Measurements from ENCODE around the gene MANEAL.

The MANEAL gene

DNA sequence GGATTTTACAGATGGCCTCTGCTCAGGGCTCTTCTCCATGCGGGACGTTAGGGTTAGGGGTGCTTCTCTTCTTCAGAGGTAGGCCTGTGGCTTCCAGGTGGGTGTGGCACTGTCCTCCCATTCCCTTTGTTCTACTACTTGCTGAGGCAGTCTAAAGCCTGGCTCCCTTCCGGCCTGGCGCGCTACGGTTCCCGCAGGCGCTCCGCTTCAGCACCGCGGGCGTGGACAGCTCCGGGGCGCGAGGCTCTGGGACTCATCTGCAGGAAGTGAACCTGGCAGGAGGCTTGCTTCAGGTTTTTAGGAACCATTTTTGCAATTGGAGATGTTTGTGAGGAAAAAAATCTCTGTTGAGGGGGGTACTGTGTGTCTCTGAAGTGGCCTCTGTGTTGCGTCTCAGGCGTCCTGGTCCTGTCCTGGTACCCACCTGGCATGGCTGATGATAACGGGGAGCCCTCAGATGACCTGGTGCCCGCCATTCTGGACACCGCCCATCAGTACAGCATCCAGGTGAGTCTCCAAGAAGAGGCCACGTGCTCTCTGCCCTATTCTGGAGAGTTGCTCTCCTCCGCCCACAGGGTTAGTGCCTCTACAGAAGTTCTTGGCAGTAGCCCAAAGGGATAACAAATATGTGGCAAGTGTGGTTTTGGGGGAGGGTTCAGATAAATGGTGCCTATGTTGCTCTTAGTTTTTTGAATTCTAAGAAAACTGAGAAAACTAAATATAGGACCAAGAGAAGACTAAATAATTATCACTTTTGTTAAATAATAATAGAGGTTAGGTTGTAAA is 1.9 kb downstream of the MANEAL start:
- TF ChIP-seq, protein P1, sequence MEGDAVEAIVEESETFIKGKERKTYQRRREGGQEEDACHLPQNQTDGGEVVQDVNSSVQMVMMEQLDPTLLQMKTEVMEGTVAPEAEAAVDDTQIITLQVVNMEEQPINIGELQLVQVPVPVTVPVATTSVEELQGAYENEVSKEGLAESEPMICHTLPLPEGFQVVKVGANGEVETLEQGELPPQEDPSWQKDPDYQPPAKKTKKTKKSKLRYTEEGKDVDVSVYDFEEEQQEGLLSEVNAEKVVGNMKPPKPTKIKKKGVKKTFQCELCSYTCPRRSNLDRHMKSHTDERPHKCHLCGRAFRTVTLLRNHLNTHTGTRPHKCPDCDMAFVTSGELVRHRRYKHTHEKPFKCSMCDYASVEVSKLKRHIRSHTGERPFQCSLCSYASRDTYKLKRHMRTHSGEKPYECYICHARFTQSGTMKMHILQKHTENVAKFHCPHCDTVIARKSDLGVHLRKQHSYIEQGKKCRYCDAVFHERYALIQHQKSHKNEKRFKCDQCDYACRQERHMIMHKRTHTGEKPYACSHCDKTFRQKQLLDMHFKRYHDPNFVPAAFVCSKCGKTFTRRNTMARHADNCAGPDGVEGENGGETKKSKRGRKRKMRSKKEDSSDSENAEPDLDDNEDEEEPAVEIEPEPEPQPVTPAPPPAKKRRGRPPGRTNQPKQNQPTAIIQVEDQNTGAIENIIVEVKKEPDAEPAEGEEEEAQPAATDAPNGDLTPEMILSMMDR (IDR thresholded peaks at IDR 0.05; ENCODE audit: low read depth, low read length), result no peak
- Histone ChIP-seq H3K4me3 (ENCODE audit: low read depth, low read length) (peak overlapping the region; percentile 72), H3K9me3 (no peaks in the 10 kb centered on the region), H3K36me3 (peaks cover 17% of the 10 kb centered on the region), H3K27me3 (no peaks in the 10 kb centered on the region), H3K4me1 (no peaks in the 10 kb centered on the region)
- DNase-seq, result peak; percentile 21

DNA sequence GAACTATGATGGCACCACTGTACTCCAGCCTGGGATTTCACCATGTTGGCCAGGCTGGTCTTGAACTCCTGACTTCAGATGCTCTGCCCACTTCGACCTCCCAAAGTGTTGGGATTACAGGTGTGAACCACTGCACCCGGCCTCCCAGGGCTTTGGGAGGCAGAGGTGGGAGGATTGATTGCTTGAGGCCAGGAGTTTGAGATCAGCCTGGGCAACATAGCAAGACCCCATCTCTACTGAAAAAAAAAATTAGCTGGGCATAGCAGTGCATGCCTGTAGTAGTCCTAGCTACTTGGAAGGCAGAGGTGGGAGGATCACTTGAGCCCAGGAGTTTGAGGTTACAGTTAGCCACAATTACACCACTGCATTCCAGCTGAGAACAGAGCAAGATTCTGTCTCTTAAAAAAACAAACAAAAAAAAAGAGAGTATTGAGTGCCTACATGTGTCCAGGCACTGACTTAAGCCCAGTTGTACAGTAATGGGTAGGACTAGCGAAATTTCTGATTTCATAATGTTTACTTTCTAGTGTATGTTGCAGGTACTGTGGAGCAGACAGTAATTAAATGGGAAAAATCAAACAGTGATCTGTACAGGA is 4.2 kb downstream of the MANEAL start:
- no peak overlapping the region for H3K4me3 ChIP-seq (ENCODE audit: low read depth, low read length)
- H3K36me3 ChIP-seq, result peaks cover 27% of the 10 kb centered on the region
- no peaks in the 10 kb centered on the region for H3K9me3 ChIP-seq
- H3K4me1 ChIP-seq, result no peaks in the 10 kb centered on the region
- no peak for DNase-seq
- TF ChIP-seq, protein P1 (IDR thresholded peaks at IDR 0.05; ENCODE audit: low read depth, low read length), result no peak
- no peaks in the 10 kb centered on the region for H3K27me3 ChIP-seq

DNA sequence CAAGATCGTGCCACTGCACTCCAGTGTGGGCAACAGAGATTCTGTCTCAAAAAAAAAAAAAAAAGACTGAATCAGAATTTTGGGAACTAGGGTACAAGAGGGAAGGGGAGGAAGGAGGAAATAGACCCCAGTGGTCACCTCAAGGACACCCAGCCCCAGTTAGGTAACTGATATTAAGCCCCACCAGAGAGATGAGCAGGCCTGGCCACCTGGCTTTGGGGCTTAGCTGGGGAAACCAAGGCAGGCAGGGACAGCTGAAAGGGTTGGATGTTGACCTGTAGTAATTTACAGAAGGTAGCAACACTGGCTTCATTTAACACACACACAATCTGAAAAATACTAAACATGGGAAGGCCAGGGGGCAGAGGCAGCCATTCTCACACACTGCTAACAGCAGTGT is 8.8 kb downstream of the MANEAL start:
- peaks cover 60% of the 10 kb centered on the region for H3K36me3 ChIP-seq
- H3K27me3 ChIP-seq, result no peaks in the 10 kb centered on the region
- H3K9me3 ChIP-seq, result no peaks in the 10 kb centered on the region
- no peaks in the 10 kb centered on the region for H3K4me1 ChIP-seq
- TF ChIP-seq, protein P1 (IDR thresholded peaks at IDR 0.05; ENCODE audit: low read depth, low read length), result no peak
- no peak overlapping the region for H3K4me3 ChIP-seq (ENCODE audit: low read depth, low read length)
- no peak for DNase-seq

DNA sequence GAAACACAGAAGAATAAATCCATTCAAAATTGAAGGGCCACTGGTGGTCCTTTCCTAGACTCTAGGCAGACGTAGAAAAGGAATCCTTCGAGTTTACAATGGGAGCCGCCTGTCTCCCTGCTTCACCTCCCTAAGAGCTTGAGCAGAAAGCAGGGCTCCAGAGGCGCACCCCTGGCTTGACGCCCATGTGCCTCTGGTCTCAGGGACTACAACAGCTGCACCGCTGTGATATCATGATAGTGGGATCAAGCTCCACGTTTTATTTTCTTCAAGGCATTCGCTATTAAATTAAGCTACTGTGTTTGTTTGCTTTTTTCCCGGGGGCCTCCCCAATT is 13.5 kb downstream of the MANEAL start:
- H3K36me3 ChIP-seq, result peaks cover 40% of the 10 kb centered on the region
- TF ChIP-seq, protein P1 (IDR thresholded peaks at IDR 0.05; ENCODE audit: low read depth, low read length), result no peak

DNA sequence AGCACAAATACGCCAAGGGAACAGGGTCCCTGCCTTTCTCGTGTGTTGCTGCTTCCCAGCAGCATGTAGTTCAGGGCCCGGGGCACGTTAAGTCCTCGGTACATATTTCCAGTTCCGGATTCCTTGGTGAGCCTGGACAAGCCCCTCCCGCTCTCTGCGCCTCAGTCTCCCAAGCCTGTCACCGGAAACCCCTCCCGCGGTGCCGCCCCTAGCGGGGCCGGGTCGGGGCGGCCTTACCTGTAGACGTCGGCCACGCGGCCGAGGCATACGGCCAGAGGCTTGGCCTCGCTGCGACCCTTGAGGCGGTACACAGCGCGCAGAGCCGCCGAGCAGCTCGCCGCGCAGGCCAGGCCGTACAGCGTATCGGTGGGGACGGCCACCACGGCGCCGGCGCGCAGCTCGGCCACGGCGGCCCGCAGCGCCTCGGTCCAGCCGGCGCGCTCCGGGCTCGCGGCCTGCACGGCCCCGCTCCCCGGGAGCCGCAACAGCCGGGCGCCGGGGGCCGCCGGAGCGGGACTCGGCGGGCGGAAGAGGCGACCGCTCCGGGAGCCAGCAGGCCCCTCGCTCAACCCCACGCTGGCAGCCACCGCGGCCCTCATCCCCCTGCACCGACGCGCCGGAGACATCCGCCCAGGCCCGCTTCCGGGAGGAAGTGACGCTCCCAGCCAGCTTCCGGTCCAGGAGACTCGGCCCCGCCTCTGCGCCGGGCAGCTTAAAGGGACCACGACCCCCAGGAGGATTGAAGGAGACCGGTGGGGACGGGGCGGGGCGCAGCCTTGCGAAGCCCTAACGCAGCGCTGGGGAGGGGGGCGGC is 14.1 kb downstream of the MANEAL start, which contains the start of the genes C1orf122 and YRDC:
Gene C1orf122 (plus strand): TSS at position 236 of the 814 bp plus-strand sequence. CDS start 615 bp downstream, outside the sequence.
Gene YRDC (minus strand): TSS at position 654 of the 814 bp plus-strand sequence. CDS start 28 bp downstream, at position 626.
- peak; percentile 91 for DNase-seq
- Histone ChIP-seq H3K27me3 (no peaks in the 10 kb centered on the region), H3K36me3 (peaks cover 37% of the 10 kb centered on the region), H3K4me3 (ENCODE audit: low read depth, low read length) (peak within 1 kb of the TSS; percentile 84), H3K9me3 (no peaks in the 10 kb centered on the region), H3K4me1 (no peaks in the 10 kb centered on the region)
- TF ChIP-seq, protein P1 (IDR thresholded peaks at IDR 0.05; ENCODE audit: low read depth, low read length), result no peak

More for the DNA sequence above, 13.5 kb downstream of the MANEAL start:
- Histone ChIP-seq H3K4me1 (no peaks in the 10 kb centered on the region), H3K4me3 (ENCODE audit: low read depth, low read length) (peak overlapping the region; percentile 84), H3K9me3 (no peaks in the 10 kb centered on the region), H3K27me3 (no peaks in the 10 kb centered on the region)
- no peak for DNase-seq
